GM19372 (cell line): ENCODE data around the gene GADD45B.
"Not testable (repeated sequence)": the region's sequence is repeated elsewhere in the genome, so short reads cannot be mapped to it uniquely, and the experiment has no call there.

ENCODE experiments used
- ATAC-seq: cut with Tn5 transposase; IDR thresholded peaks from one replicate; pipeline ENCODE4 v1.9.1; 2021; ENCODE audit warnings: mild to moderate bottlenecking, low read depth, moderate library complexity; ENCODE audit not compliant: unreplicated experiment

The GADD45B gene

DNA sequence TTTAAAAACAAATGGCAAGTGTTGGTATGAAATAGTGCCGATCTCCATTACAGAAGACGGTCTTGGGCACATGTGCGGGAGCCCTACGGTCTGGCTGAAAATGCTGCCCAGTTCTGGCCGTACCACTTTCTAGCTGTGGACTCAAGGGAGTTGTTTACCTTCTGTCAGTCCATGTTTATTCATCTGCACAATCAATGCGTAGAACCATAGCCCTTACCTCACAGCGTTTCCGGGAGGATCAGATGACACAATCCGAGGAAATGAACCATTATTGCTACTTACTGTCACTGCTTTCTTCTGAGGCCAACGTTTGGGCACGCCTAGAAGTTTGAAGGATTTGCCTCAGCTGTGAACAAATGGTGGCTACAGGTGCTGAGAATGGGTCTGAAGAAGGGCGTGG is 31.2 kb downstream of the GADD45B start:
- no peak for ATAC-seq

DNA sequence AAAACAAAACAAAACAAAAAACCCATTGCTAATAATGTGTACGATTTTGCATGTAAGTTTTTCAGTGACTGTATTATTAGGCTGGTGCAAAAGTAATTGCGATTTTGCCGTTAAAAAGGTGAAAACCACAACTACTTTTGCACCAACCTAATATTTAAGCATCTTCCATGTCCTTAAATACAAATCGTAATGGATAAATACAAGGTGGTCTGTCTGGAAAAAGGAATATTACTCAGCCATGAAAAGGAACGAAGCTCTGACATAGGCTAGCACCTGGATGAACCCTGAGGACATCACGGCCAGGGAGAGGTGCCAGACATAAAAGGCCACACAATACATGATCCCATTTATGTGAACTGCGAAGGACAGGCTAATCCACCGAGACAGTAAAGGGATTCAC is 33.2 kb downstream of the GADD45B start:
- ATAC-seq: no peak

DNA sequence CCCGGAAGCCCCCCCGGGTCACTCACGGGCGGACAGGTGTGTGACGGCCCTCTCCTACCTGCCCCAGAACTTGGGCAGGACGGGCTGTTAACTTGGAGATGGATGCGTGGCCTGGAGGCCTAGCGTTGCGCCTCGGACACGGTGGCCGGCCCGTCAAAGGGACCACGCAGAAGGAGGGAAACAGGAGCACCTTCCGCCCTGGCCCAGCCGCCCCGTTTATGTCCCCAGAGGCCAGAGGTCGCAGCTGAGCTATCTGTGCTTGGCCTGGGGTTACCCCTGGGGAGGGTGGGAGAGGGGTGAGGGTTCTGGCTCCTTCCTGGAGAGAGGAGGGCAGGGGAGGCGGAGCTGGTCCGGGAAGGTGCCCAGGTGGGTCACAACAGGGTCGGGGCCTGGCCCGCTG is 35.6 kb downstream of the GADD45B start:
- ATAC-seq: no peak

DNA sequence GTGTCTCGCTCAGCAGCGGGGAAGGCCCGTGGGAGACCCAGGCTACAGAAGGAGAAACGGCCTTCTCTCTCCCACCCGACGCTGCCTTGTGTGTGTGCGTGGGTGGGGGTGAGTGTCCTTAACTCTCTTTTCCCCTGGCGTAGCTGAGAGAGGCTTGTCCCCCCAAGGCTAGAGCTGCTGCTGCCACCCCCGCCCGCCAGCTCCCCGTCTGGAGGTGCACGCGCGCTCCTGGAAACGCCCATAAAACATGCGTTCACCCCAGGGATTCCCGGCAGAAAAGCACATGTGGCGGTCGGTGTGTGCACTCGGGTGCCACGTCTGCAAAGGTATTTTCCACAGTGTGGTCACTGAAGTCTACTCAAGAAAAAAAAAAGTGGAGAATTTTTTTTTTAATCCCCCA is 36.1 kb downstream of the GADD45B start:
- ATAC-seq: no peak

GRCh38 chr19:2512523-2513431 is 36.9 kb downstream of the GADD45B start:
- ATAC-seq: no peak

DNA sequence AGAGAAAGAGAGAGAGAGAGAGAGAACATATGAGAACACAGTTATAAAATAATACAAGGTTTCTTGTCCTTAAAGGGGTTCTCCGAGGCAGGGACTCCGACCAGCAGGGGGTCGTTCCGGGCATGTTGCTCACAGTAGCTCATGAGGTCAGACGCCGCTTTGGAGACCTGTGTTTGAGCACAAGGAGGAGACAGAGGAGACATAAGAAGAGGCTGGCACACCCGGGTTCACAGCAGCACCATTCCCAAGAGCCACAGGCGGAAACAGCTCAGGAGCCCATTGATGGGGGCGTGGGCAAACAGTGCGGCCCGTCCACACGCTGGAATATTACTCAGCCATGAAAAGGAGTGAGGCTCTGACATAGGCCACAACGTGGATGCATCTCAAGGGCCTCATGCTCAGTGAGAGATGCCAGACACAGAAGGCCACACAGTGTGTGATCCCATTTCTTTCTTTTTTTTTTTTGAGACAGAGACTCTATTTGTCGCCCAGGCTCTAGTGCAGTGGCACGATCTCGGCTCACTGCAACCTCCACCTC is 39.1 kb downstream of the GADD45B start:
- no peak for ATAC-seq

- ATAC-seq: no peak
Observed at GRCh38 chr19:2516727-2517126, 40.8 kb downstream of the GADD45B start.

- no peak for ATAC-seq
Observed at GRCh38 chr19:2517881-2518601, 42.1 kb downstream of the GADD45B start.

DNA sequence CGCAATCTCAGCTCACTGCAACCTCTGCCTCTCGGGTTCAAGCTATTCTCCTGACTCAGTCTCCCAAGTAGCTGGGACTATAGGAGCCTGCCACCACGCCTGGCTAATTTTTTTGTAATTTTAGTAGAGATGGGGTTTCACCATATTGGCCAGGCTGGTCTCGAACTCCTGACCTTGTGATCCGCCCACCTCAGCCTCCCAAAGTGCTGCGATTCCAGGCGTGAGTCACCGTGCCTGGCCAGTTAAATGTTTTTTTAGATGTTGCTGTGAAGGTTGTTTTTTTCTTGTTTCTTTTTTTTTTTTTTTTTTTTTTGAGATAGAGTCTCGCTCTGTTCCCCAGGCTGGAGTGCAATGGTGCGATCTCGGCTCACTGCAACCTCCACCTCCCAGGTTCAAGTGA is 42.9 kb downstream of the GADD45B start:
- not testable (repeated sequence) for ATAC-seq

DNA sequence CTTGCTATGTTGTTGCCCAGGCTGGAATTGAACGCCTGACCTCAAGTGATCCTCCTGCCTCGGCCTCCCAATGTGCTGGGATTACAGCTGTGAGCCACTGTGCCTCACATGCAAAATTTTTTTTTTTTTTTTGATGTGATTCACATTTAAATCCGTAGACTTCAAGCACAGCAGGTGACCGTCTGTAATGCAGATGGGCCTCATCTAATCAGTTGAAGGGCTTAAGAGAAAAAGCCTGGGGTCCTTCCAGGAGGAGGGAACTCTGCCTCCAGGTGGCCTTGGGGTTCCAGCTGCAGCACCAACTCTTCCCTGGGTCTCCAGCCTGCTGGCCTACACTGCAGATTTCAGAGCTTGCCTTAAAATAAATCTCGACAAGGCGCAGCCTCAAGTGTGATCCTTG is 43.6 kb downstream of the GADD45B start:
- no peak for ATAC-seq

GRCh38 chr19:2523630-2524311 is 47.8 kb downstream of the GADD45B start:
- no peak for ATAC-seq

DNA sequence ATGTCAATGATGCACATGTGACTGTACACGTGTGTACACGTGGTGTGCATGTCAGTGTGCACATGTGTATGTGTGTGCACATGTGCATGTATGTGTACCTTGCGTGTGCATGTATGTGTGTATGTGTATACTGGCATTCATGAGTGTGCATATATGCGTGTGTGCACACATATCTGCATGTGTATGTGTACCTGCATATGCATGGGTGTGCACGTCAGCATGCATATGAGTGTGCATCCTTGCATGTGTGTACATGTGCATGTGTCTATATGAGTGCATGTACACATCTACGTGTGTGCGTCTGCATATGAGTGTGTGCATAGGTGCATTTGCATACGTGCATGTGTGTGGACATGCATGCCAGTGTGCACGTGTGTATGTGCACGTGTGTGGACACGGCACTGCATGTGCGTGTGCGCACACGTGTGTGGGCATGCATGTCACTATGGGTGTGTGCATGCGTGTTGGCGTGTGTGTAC is 48.5 kb downstream of the GADD45B start:
- ATAC-seq: no peak

DNA sequence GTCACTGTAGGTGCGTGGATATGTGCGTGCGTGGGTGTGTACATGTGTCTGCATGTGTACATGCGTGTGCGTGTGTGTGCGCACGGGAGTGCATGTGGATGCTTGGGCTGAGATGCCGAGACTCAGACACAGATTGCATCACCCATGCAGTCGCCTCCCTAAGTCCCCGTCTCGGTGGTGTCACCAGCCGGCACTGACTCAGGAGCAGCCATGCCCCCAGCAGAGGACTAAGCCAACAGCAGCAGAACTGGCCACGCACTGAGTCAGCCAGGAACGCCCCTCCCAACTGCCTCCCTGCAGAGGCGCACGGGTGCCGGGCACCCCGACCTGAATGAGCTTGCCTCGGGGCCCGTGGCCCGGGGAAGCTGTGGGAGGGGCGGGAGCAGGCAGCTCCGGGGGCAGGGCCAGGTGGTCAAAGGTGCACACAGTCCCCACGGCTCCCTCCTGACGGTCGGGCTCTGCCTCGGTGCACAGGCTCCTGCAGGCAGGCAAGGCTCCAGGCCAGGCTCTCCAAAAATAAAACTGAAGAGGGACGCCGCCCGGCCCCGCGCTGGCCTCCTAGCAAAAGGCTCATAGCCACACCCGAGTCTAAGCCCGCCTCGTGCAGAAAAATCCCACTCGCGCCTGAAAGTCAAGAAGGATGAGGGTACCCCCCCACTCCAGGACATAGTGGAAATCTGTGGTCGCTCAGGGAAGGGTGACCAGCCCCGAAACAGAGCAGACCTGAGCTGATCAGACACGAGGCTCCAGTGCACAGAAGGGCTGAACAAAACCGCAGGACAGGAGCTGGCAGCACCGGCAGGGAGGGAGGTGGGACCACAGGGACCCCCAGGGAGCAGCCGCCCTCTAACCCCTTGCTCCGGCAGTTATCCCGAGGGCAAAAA is 49.2 kb downstream of the GADD45B start:
- ATAC-seq: no peak

GRCh38 chr19:2527171-2527570 is 51.2 kb downstream of the GADD45B start:
- no peak for ATAC-seq

DNA sequence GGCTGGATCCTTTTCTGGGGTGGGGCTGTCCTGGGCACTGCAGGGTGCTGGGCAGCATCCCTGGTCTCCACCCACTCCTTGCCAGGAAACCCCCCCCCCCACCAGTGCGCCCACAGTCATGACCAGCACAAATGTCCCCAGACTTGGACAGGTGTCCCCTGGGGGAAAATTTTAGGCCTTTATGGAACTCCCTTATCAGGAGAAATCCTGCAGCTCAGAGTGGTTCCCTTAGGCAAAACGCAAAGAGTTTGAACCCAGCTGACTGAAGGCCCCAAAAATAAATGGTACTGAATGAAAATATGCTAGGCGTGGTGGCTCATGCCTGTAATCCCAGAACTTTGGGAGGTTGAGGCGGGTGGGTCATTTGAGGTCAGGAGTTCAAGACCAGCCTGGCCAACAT is 51.8 kb downstream of the GADD45B start:
- ATAC-seq: no peak
